Brain microvascular endothelial cell (primary cell): ENCODE results near the gene LDB3.

Source experiments
- DNase-seq: peaks from one replicate; pipeline ENCODE4 v3.0.0-alpha.2; 2020
- H3K27ac ChIP-seq: fragments of 250-450 bp; sonication (Bioruptor Pico); 2 replicates; pipeline ENCODE4 v1.5.1; 2020; ENCODE audit warnings: mild to moderate bottlenecking, moderate library complexity
- H3K27me3 ChIP-seq: fragments of 250-450 bp; sonication (Bioruptor Pico); replicated peaks from 2 replicates; pipeline ENCODE4 v1.5.1; 2020; ENCODE audit warnings: mild to moderate bottlenecking
- H3K36me3 ChIP-seq: fragments of 250-450 bp; sonication (Bioruptor Pico); replicated peaks from 2 replicates; pipeline ENCODE4 v1.5.1; 2020; ENCODE audit warnings: mild to moderate bottlenecking
- H3K4me3 ChIP-seq: 2 replicates; pipeline ENCODE4 v1.5.1; 2011; ENCODE audit warnings: low read depth, mild to moderate bottlenecking, control low read depth, low read length, moderate library complexity
- CTCF ChIP-seq: IDR thresholded peaks from 2 replicates; pipeline ENCODE4 v1.5.1; 2011; ENCODE audit warnings: low read depth, mild to moderate bottlenecking, moderate library complexity, low read length, control low read depth, inconsistent platforms; ENCODE audit errors: missing control alignments
- in situ Hi-C: cut with HindIII; loops from 2 replicates; pipeline ENCODE4 v1.10.0; 2017; ENCODE audit warnings: low sequenced_read_pairs, low pct_ligation_motif_present

The LDB3 gene

GRCh38 chr10:86649471-86650150, 18.7 kb upstream of the LDB3 start:
- in situ Hi-C loops, result no loop called here
- H3K4me3 ChIP-seq, result no peak overlapping the region
- DNase-seq, result no peak
- no peak for TF ChIP-seq CTCF
- no peak overlapping the region for H3K27ac ChIP-seq
- no peaks in the 10 kb centered on the region for H3K36me3 ChIP-seq
- H3K27me3 ChIP-seq, result no peaks in the 10 kb centered on the region

- no peaks in the 10 kb centered on the region for H3K36me3 ChIP-seq
- H3K27me3 ChIP-seq, result no peaks in the 10 kb centered on the region
- no peak overlapping the region for H3K27ac ChIP-seq
- no peak for TF ChIP-seq CTCF
- in situ Hi-C loops, result no loop called here
- H3K4me3 ChIP-seq, result no peak overlapping the region
- no peak for DNase-seq
Measured at GRCh38 chr10:86650151-86650550, 18.2 kb upstream of the LDB3 start.

- no peaks in the 10 kb centered on the region for H3K36me3 ChIP-seq
- H3K27me3 ChIP-seq, result no peaks in the 10 kb centered on the region
- DNase-seq, result no peak
- no peak for TF ChIP-seq CTCF
- no peak overlapping the region for H3K27ac ChIP-seq
- H3K4me3 ChIP-seq, result no peak overlapping the region
- in situ Hi-C loops, result no loop called here
Measured at GRCh38 chr10:86651021-86651471, 17.3 kb upstream of the LDB3 start.

- Histone ChIP-seq H3K36me3 (no peaks in the 10 kb centered on the region), H3K27me3 (no peaks in the 10 kb centered on the region), H3K4me3 (no peak overlapping the region), H3K27ac (no peak overlapping the region)
- no peak for TF ChIP-seq CTCF
- in situ Hi-C loops, result no loop called here
- DNase-seq, result no peak
Measured at GRCh38 chr10:86651631-86652331, 16.5 kb upstream of the LDB3 start.

GRCh38 chr10:86652361-86653202, 15.7 kb upstream of the LDB3 start:
- Histone ChIP-seq H3K27me3 (no peaks in the 10 kb centered on the region), H3K27ac (no peak overlapping the region), H3K36me3 (no peaks in the 10 kb centered on the region), H3K4me3 (no peak overlapping the region)
- TF ChIP-seq CTCF, result no peak
- in situ Hi-C loops, result no loop called here
- no peak for DNase-seq
